Measurements from ENCODE around the gene SEMA4D.

DNA sequence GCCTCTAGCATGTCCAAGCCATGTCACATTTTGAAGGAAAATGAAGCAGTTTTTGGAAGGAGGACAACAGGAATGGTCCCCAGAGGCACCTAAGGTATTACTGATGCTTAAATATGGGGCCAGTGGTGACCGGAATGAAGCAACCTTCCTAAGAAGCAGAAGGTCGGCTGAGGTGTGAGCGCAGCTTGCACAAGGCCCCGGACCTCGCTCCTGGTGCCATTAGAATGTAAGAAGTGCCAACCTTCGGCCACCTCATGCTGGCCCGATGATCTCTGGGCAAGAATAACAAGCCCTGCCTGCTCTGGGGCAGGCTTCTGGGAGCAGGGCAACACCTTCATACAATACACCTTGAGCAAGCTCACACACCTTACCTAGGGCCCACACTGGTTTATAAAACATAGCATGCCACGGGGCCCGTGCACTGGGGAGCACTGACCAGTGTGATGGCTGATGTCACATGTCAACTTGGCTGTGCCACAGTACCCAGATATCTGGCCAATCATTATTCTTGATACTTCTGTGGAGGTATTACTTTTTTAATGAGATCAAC, 21.9 kb downstream of the SEMA4D start:
- TF ChIP-seq, protein P1, sequence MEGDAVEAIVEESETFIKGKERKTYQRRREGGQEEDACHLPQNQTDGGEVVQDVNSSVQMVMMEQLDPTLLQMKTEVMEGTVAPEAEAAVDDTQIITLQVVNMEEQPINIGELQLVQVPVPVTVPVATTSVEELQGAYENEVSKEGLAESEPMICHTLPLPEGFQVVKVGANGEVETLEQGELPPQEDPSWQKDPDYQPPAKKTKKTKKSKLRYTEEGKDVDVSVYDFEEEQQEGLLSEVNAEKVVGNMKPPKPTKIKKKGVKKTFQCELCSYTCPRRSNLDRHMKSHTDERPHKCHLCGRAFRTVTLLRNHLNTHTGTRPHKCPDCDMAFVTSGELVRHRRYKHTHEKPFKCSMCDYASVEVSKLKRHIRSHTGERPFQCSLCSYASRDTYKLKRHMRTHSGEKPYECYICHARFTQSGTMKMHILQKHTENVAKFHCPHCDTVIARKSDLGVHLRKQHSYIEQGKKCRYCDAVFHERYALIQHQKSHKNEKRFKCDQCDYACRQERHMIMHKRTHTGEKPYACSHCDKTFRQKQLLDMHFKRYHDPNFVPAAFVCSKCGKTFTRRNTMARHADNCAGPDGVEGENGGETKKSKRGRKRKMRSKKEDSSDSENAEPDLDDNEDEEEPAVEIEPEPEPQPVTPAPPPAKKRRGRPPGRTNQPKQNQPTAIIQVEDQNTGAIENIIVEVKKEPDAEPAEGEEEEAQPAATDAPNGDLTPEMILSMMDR (conservative IDR thresholded peaks at IDR 0.05; ENCODE audit: low read length), result no peak
- no peak for TF ChIP-seq EZH2phosphoT487 (IDR thresholded peaks at IDR 0.05; ENCODE audit: borderline replicate concordance)
